Pons (tissue), 1 donor: Measurements from ENCODE around the gene DMXL1.

ENCODE experiments used
- DNase-seq: peaks from one replicate; pipeline ENCODE4 v3.0.0-alpha.2; 2016; ENCODE audit warnings: low spot score

DMXL1 gene

DNA sequence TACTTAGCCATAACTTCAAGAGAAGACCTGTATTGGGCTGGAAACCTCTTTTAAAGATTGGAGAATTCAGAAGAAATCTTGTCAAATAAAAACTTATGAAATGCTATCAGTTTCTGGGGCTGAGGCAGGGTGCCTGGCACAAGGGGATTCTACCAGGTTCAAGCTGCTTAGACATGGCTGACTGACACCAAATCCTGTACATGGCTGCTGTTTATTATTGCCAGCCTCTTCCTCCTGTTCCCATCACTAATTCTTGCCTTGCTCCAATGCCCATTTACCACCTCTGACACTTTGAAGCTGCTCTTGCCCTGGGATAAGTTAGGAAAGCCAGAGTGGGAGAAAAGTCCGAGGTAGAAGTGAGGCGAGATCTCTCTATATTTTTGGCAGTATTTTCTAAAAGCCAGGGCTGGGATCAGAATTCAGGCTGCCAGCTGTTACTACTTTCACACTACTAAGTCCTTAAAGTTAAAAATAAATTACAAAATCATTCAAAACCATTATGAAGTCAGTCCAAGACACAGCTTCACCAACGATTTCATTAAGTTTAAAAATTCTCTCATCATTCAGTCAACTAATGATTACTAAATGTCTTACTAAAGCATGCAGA lies 218.7 kb downstream of the DMXL1 start:
- no peak for DNase-seq

DNA sequence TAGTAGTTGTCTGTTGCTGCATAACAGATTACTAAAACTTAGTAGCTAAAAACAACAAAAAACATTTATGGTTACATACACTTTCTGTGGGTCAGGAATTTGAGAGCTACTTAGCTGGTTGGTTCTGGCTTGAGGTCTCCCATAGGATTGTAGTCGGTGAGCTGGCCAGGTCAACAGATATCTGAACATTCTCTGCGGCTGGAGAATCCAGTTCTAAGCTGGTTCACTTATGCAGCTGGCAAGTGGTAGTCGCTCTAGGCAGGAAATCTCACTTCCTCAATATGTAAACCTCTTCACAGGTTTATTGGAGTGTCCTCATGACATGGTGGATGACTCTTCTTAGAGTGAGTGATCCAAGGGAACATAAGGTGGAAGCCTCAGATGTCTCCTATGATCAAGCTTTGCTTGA lies 219.3 kb downstream of the DMXL1 start:
- no peak for DNase-seq

GRCh38 chr5:119290607-119291006 lies 219.7 kb downstream of the DMXL1 start:
- DNase-seq: no peak

GRCh38 chr5:119291056-119291455 lies 220.2 kb downstream of the DMXL1 start:
- DNase-seq: no peak

- DNase-seq: no peak
Measured at GRCh38 chr5:119291877-119292276, 221.0 kb downstream of the DMXL1 start.

DNA sequence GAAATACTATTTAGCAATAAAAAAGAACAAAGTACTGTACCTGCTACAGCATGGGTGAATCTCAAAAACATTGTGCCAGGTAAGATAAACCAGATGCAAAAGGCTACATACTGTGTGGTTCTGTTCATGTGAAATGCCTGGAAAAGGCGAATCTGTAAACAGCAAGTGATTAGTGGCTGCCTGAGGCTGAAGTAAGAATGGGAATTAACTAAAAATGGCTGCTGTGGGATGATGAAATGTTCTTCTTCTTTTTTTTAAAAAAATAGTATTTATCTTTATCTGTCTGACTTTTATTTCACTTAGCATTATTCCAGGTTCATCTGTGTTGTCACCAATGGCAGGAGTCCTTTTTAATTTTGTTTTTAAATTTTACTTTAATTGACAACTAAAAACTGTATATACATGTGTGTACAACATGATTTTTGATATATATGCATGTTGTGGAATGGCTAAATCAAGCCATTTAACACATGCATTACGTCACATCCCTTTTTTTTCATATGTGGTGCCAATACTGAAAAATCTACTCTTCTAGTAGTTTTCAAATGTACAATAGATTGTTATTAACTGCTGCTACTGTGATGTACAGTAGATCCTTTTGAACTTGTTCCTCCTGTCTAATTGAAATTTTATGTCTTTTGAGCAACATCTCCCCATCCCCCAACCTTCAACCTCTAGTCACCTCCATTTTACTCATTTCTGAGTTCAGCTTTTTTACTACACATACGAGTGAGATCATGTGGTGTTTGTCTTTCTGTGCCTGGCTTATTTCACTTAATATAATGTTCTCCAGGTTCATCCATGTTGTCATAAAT lies 222.0 kb downstream of the DMXL1 start:
- no peak for DNase-seq

GRCh38 chr5:119293516-119293829 lies 222.6 kb downstream of the DMXL1 start:
- DNase-seq: no peak
